ENCODE data around the gene NT5C1A.

DNA sequence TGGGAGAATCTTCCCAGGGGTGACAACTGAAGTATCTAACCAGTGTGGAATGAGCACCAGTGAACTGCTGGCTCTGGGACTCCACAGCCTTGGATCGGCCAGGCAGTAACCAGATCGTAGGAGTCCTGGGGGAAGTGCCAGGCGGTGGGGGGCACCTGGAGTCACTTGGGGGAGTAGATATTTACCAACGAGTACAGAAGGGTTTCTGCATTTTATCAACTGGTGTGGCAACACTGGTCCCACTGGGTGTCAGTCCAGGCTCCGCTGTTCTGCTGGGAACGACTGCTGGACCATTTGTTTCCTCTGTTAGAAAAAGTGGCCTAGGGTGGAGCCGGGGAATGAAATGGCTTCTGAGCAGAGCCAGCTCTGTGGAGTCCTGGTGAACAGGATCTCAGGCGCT, 46.9 kb downstream of the NT5C1A start:
- TF ChIP-seq EZH2 (IDR thresholded peaks at IDR 0.05) (no peak), POLR2AphosphoS5 (IDR thresholded peaks at IDR 0.05; ENCODE audit: borderline replicate concordance, low read depth, low read length) (no peak)
